Transverse colon (tissue), 4 donors: ENCODE results near the gene CPZ. TPM values are rescaled to one million over a fixed set of nuclear protein-coding genes. Genes with fewer than 3 reads are reported as not detected.
A peak's percentile ranks its signal among the peaks of the same experiment; 100 is the strongest.

Experiments
- DNase-seq: peaks from one replicate; pipeline ENCODE4 v3.0.0-alpha.2; 2019
- H3K27ac ChIP-seq, 4 donors: fragments of 200-600 bp; sonication (generic); 2 replicates each; pipeline ENCODE4 v1.5.1; 2016 to 2018; ENCODE audit warnings: inconsistent platforms in 4 of 4
- H3K27me3 ChIP-seq: fragments of 200-600 bp; sonication (generic); 2 replicates; pipeline ENCODE4 v1.5.1; 2017; ENCODE audit warnings: inconsistent platforms
- H3K36me3 ChIP-seq, 4 donors: fragments of 200-600 bp; sonication (generic); 2 replicates each; pipeline ENCODE4 v1.5.1; 2017 to 2019; ENCODE audit warnings: inconsistent platforms in 4 of 4
- H3K4me1 ChIP-seq, 4 donors: fragments of 200-600 bp; sonication (generic); 2 replicates each; pipeline ENCODE4 v1.5.1; 2017 to 2020; ENCODE audit warnings: inconsistent platforms in 4 of 4
- H3K4me3 ChIP-seq, 4 donors: fragments of 200-600 bp; sonication (generic); 1 replicate in 1 of 4; 2 replicates in 3 of 4; pipeline versions ENCODE4 v1.5.1 to v1.6.1; 2017 to 2019; ENCODE audit warnings: inconsistent platforms in 4 of 4
- H3K9me3 ChIP-seq, 2 donors: fragments of 200-600 bp; sonication (generic); 2 replicates each; pipeline ENCODE4 v1.5.1; 2017 to 2019; ENCODE audit warnings: inconsistent platforms in 2 of 2
- EP300 ChIP-seq: sonication (generic); formaldehyde crosslinking; IDR thresholded peaks from one replicate; pipeline ENCODE4 v1.6.1; 2017; ENCODE audit warnings: antibody characterized with exemption, low read depth
- POLR2A ChIP-seq: fragments of 450-650 bp; IDR thresholded peaks from one replicate; pipeline ENCODE4 v1.6.1; 2016; ENCODE audit warnings: antibody characterized with exemption, mild to moderate bottlenecking, moderate library complexity
- POLR2AphosphoS5 ChIP-seq, 3 donors: sonication (generic); formaldehyde crosslinking; IDR thresholded peaks; one replicate each; pipeline ENCODE4 v1.6.1; 2016; ENCODE audit warnings: antibody characterized with exemption in 3 of 3
- WGBS, 2 donors: methylation state at CpG; one replicate each; pipeline ENCODE4 v1.1.5; 2018; ENCODE audit warnings: low coverage in 1 of 2; 5-methylcytosine and 5-hydroxymethylcytosine counted together
- in situ Hi-C, 4 donors: fragments of 200-750 bp; cut with MboI; loops; one replicate each; pipeline versions ENCODE4 v1.15.0 to v1.15.1; 2017; ENCODE audit warnings: low sequenced_read_pairs in 3 of 4, low pct_ligation_motif_present in 1 of 4, low pct_unique_long_range_greater_than_20kb in 1 of 4
- intact Hi-C: fragments of 100-400 bp; cut with DNase I; formaldehyde crosslinking; loops from one replicate; pipeline ENCODE4 v1.15.1; 2023; ENCODE audit warnings: low total_unique reads
- total RNA-seq, 4 donors: library from RNA; depleted of rRNA; stranded (reverse); fragments of >200 nt; gene quantifications; one replicate each; pipeline ENCODE4 v1.1.0, GENCODE V29; 2016
- TF ChIP-seq, protein P1 (sequence below), 5 experiments: fragments of 200-600 bp in 3 of 5; fragments of 450-650 bp in 2 of 5; sonication (generic) in 3 of 5; IDR thresholded peaks; 1 replicate in 2 of 5; 2 replicates in 3 of 5; pipeline ENCODE4 v1.5.1; 2016 to 2017; ENCODE audit warnings: antibody characterized with exemption in 5 of 5, inconsistent platforms in 3 of 5, mild to moderate bottlenecking in 2 of 5, moderate library complexity in 1 of 5

The CPZ gene
- total RNA-seq, 4 donors from 2014 or later: 0.96 to 2.1 TPM; not detected in 2

DNA sequence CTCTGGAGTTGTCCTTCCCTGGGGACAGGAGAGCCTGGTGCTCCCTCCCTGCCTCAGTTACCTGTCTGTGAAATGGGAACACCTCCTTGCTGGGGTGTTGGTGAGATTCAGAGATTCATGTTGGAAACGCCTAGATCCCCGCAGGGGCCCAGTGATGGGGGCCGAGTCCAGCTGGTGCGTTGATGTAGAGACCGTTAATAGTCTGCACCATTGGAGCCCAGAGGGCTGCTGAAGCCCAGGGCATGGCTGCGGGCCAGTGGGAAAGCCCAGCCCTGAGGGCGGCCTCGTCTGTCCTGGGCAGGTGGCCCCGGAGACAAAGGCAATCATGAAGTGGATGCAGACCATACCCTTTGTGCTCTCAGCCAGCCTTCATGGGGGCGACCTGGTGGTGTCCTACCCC, 14.4 kb downstream of the CPZ start:
- TF ChIP-seq, protein P1, sequence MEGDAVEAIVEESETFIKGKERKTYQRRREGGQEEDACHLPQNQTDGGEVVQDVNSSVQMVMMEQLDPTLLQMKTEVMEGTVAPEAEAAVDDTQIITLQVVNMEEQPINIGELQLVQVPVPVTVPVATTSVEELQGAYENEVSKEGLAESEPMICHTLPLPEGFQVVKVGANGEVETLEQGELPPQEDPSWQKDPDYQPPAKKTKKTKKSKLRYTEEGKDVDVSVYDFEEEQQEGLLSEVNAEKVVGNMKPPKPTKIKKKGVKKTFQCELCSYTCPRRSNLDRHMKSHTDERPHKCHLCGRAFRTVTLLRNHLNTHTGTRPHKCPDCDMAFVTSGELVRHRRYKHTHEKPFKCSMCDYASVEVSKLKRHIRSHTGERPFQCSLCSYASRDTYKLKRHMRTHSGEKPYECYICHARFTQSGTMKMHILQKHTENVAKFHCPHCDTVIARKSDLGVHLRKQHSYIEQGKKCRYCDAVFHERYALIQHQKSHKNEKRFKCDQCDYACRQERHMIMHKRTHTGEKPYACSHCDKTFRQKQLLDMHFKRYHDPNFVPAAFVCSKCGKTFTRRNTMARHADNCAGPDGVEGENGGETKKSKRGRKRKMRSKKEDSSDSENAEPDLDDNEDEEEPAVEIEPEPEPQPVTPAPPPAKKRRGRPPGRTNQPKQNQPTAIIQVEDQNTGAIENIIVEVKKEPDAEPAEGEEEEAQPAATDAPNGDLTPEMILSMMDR (IDR thresholded peaks at IDR 0.05): no peak
- TF ChIP-seq POLR2A (no peak), EP300 (no peak), POLR2AphosphoS5 (IDR thresholded peaks at IDR 0.05) (no peak)
- WGBS, 2 donors: 52% methylated on average over 10 of the region's 10 CpGs; no CpG with 5 or more reads in 1 of the 2 donors
- H3K27ac ChIP-seq: no peak overlapping the region

DNA sequence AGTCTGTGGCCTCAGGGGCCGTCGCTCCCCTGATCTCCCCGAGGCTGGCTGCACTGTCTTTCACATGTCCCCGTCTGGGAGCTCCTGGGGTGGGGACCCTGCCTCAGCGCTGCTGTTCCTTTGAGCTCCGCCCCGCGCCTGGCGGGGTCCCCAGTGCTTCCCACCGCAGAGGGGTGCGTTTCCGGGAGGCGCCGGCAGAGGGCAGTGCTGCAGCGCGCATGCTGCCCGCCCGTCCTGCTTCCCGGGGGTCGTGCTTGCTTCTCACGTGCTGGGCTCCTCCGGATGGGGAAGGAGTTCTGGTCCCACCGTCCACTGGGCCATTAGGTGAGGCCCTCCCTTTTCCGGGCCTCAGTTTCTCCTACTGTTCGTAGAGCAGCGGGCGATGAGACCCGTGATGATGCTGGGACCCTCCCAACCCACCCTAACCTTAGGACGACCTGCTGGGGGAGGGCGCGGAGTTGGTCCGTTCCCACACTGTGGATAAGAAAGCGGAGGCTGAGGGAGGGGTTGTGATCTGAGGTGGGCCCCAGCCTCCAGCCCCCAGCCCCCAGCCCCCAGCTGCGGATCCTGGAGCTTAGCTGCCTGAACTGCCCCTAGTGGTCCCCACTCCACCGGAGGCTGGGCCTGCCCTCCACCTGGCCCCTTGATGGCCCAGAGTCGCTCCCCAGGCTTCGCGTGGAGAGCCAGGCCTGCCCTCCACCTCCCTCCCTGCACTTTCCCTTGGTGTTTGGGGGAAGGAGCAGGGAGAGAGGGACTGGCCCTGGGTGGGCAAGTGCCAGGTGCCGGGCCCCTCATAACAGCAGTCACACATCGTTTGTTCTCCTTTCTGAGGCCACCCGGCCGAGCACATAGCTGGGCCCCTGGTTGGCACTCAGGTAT, 15.3 kb downstream of the CPZ start:
- peak; percentile 23 for DNase-seq
- in situ Hi-C loops (no loop called here), intact Hi-C loops (loop anchor here (10.0 kb wide), 1 partner anchor 307 kb away; no protein-coding TSS in a partner anchor)
- Histone ChIP-seq H3K4me3 (no peak overlapping the region), H3K27me3 (peaks cover 27% of the 10 kb centered on the region), H3K9me3 (no peaks in the 10 kb centered on the region), H3K27ac (no peak overlapping the region), H3K36me3 (no peaks in the 10 kb centered on the region), H3K4me1 (peaks cover 0 to 6% (median 0%) of the 10 kb centered on the region in 4 donors)
- 20% methylated on average over 39 of the region's 42 CpGs; no CpG with 5 or more reads in 1 of the 2 donors for WGBS, 2 donors
- TF ChIP-seq, protein P1 (IDR thresholded peaks at IDR 0.05): peak; percentile 75 to 97 (median 96)
- no peak for TF ChIP-seq POLR2AphosphoS5 (IDR thresholded peaks at IDR 0.05)

More for the DNA sequence above, 14.4 kb downstream of the CPZ start:
- H3K9me3 ChIP-seq: no peaks in the 10 kb centered on the region
- intact Hi-C loops (loop anchor here (10.0 kb wide), 1 partner anchor 308 kb away; no protein-coding TSS in a partner anchor), in situ Hi-C loops (no loop called here)
- H3K36me3 ChIP-seq: no peaks in the 10 kb centered on the region
- H3K4me3 ChIP-seq: no peak overlapping the region
- DNase-seq: no peak
- peaks cover 27% of the 10 kb centered on the region for H3K27me3 ChIP-seq
- H3K4me1 ChIP-seq: peaks cover 0 to 6% (median 0%) of the 10 kb centered on the region in 4 donors

DNA sequence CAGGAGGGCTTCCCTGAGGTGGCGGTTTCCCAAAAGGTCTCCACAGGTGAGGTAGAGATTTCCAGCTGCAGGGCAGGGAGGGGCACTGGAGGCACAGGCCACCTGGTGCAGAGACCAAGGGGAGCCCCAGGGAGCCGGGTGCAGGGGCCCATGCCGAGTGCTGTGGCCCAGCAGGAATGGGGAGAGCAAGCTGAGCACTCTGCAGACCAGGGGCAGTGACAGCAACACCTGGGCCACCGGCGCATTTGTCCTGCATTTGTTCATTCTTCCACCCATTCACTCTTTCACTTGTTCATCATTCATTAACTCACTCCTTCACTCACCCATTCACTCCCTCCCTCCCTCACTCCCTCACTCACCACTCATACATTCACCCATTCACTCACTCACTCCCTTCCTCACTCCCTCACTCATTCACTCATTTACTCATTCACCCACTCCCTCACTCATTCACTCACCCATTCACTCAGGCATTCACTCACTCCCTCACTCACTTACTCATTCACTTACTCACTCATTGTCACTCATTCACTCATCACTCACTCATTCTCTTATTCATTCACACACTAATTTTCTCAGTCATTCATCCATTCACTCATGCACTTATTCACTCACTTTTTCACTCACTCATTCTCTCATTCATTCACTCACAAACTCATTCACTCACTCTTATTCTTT, 16.3 kb downstream of the CPZ start:
- in situ Hi-C loops (no loop called here), intact Hi-C loops (loop anchor here (10.0 kb wide), 1 partner anchor 306 kb away; no protein-coding TSS in a partner anchor)
- H3K4me3 ChIP-seq: no peak overlapping the region
- H3K9me3 ChIP-seq: no peaks in the 10 kb centered on the region
- TF ChIP-seq EP300 (no peak), POLR2A (no peak), POLR2AphosphoS5 (IDR thresholded peaks at IDR 0.05) (no peak)
- TF ChIP-seq, protein P1 (IDR thresholded peaks at IDR 0.05): no peak
- H3K27ac ChIP-seq: no peak overlapping the region
- H3K36me3 ChIP-seq: no peaks in the 10 kb centered on the region
- peaks cover 27% of the 10 kb centered on the region for H3K27me3 ChIP-seq
- no peak for DNase-seq
- peaks cover 0 to 6% (median 0%) of the 10 kb centered on the region in 4 donors for H3K4me1 ChIP-seq
- 62% methylated on average over 5 of the region's 5 CpGs; no CpG with 5 or more reads in 1 of the 2 donors for WGBS, 2 donors

DNA sequence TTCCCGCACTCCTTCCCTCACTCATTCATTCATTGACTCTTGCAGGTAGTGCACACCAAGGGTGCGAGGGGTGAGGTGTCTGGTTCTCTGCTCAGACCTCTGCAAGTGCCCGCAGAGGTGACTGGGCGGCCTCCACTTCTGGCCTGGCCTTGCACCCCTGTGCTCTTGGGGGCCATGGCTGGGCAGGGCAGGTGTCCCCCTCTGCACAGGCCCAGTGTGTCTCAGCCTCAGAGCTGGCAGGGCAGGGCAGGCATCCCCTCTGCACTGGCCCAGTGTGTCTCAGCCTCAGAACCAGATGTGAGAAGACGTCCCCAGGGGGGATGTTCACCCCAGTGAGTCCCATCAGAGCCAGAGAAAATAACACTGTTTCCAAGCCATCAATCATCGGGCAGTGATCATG, 16.8 kb downstream of the CPZ start:
- Histone ChIP-seq H3K27me3 (peaks cover 27% of the 10 kb centered on the region), H3K9me3 (no peaks in the 10 kb centered on the region), H3K4me1 (peaks cover 0 to 6% (median 0%) of the 10 kb centered on the region in 4 donors), H3K36me3 (no peaks in the 10 kb centered on the region), H3K27ac (no peak overlapping the region), H3K4me3 (no peak overlapping the region)
- no peak for TF ChIP-seq POLR2AphosphoS5 (IDR thresholded peaks at IDR 0.05)
- in situ Hi-C loops: no loop called here
- 65 to 81% methylated on average over 2 to 5 of the region's 6 CpGs for WGBS, 2 donors
- no peak for DNase-seq
- intact Hi-C loops: loop anchor here (10.0 kb wide), 1 partner anchor 305 kb away; no protein-coding TSS in a partner anchor
